Heart right ventricle (tissue), 16 donors: Measurements from ENCODE around the gene USP54. TPM values are rescaled to one million over a fixed set of nuclear protein-coding genes. Genes with fewer than 3 reads are reported as not detected.

Source experiments
- ATAC-seq, 8 donors: fragments of 200-7000 bp; cut with Tn5 transposase; one replicate each; pipeline ENCODE4 v1.9.1; 2020; ENCODE audit warnings: mild to moderate bottlenecking in 8 of 8, moderate library complexity in 8 of 8, moderate number of reproducible peaks in 1 of 8
- DNase-seq, 2 donors: peaks; one replicate each; pipeline ENCODE4 v3.0.0-alpha.2; 2020
- H3K27ac ChIP-seq, 10 donors: fragments of 200-600 bp; sonication (generic) in 2 of 10; one replicate each; pipeline versions ENCODE4 v1.5.0 to v1.8.0; 2020 to 2022; ENCODE audit warnings: mild to moderate bottlenecking in 3 of 10
- H3K27me3 ChIP-seq, 7 donors: fragments of 200-600 bp; one replicate each; pipeline ENCODE4 v1.8.0; 2021 to 2022; ENCODE audit warnings: mild to moderate bottlenecking in 2 of 7
- H3K36me3 ChIP-seq, 9 donors: fragments of 200-600 bp; sonication (generic) in 1 of 9; one replicate each; pipeline versions ENCODE4 v1.5.0 to v1.8.0; 2020 to 2022; ENCODE audit warnings: mild to moderate bottlenecking in 2 of 9
- H3K4me1 ChIP-seq, 9 donors: fragments of 200-600 bp; sonication (generic) in 1 of 9; one replicate each; pipeline versions ENCODE4 v1.5.0 to v1.8.0; 2020 to 2022; ENCODE audit warnings: mild to moderate bottlenecking in 4 of 9
- H3K4me3 ChIP-seq, 10 donors: fragments of 200-600 bp; sonication (generic) in 2 of 10; one replicate each; pipeline versions ENCODE4 v1.5.0 to v1.8.0; 2020 to 2022; ENCODE audit warnings: mild to moderate bottlenecking in 7 of 10, moderate library complexity in 2 of 10
- H3K9me3 ChIP-seq, 11 donors: fragments of 200-600 bp in 10 of 11; sonication (generic) in 2 of 11; one replicate each; pipeline versions ENCODE4 v1.5.0 to v1.8.0; 2013 to 2022; ENCODE audit warnings: mild to moderate bottlenecking in 2 of 11, control low read depth in 1 of 11, moderate library complexity in 1 of 11
- WGBS, 2 donors: extraction: QIAGEN DNeasy Blood & Tissue Kit; methylation state at CpG; one replicate each; pipeline ENCODE4 v1.1.7; 2013; ENCODE audit warnings: inconsistent platforms in 1 of 2; 5-methylcytosine and 5-hydroxymethylcytosine counted together
- intact Hi-C, 10 donors: fragments of 100-400 bp; cut with DNase I; formaldehyde crosslinking; loops; one replicate each; pipeline versions ENCODE4 v1.11.1 to v1.14.2; 2022
- polyA plus RNA-seq, 2 donors: library from polyadenylated mRNA; stranded (reverse); fragments of 200-250 nt; gene quantifications; one replicate each; pipeline ENCODE4 v1.2.3, GENCODE V29; 2013
- total RNA-seq, 10 donors: library from RNA; stranded (reverse); fragmentation: NEBNext Ultra II Directional in 3 of 10; extraction: Animal tissue kit (Norgen Biotek cat#: 25700) in 3 of 10; gene quantifications; one replicate each; pipeline versions ENCODE4 v1.2.1 to v1.2.4, GENCODE V29; 2021 to 2023
- TF ChIP-seq, protein P1 (sequence below), 9 donors: fragments of 200-600 bp; sonication (generic) in 2 of 9; IDR thresholded peaks; one replicate each; pipeline versions ENCODE4 v1.5.0 to v1.8.0; 2021 to 2022; ENCODE audit warnings: antibody characterized with exemption in 9 of 9, mild to moderate bottlenecking in 5 of 9, moderate library complexity in 1 of 9
- donor health status: Arrhythmogenic right ventricular cardiomyopathy.
- donor health status: ischemic (EF 13 %, LVEDD 7.1; RV severe dilation, severe dysfunction).
- donor health status: healthy with polysubstance abuse.
- donor health status: DM: no; HTN: yes; CAD: no.
- donor health status: DM: no; HTN: no; CAD: no.
- donor health status: ischemic (EF 25% LVEDD 6.9; RV normal size, moderate dysfunction).
- donor health status: ischemic (EF 25% LVEDD 5.7; RV mildly dilated, moderate dysfunction).
- donor health status: healthy.
- donor health status: DM: yes; HTN: yes; CAD: no.
- donor health status: Ischemic cardiomyopathy.
- donor health status: ischemic (EF 35%, LVEDD 5.7; RV mildly dilated, moderate dysfunction).
- donor health status: nonischemic (EF 11% LVEDD 7.7; RV severe dilation, severe dysfunction).
- donor health status: DM: yes; HTN: yes; CAD: no.
- donor health status: PGD.
- donor health status: ischemic (EF 29% LVEDD 5.4; RV normal size, mild dysfunction).
- donor health status: nonischemic (EF 23%, LVEDD 6.1; RV moderate dilation, normal function).

Gene USP54
- total and polyA plus RNA-seq, 12 donors, result 7.9 to 34.5 (median 18.1) TPM

GRCh38 chr10:73465978-73466726, 125.0 kb downstream of the USP54 start:
- Histone ChIP-seq H3K9me3 (no peaks in the 10 kb centered on the region), H3K27ac (no peak overlapping the region), H3K4me3 (no peak overlapping the region), H3K27me3 (no peaks in the 10 kb centered on the region), H3K36me3 (peaks cover 0 to 100% (median 18%) of the 10 kb centered on the region in 9 donors), H3K4me1 (peaks cover 0 to 29% (median 13%) of the 10 kb centered on the region in 9 donors)
- intact Hi-C loops, result no loop called here
- 90 to 91% methylated on average over 2 of the region's 2 CpGs for WGBS, 2 donors
- TF ChIP-seq, protein P1, sequence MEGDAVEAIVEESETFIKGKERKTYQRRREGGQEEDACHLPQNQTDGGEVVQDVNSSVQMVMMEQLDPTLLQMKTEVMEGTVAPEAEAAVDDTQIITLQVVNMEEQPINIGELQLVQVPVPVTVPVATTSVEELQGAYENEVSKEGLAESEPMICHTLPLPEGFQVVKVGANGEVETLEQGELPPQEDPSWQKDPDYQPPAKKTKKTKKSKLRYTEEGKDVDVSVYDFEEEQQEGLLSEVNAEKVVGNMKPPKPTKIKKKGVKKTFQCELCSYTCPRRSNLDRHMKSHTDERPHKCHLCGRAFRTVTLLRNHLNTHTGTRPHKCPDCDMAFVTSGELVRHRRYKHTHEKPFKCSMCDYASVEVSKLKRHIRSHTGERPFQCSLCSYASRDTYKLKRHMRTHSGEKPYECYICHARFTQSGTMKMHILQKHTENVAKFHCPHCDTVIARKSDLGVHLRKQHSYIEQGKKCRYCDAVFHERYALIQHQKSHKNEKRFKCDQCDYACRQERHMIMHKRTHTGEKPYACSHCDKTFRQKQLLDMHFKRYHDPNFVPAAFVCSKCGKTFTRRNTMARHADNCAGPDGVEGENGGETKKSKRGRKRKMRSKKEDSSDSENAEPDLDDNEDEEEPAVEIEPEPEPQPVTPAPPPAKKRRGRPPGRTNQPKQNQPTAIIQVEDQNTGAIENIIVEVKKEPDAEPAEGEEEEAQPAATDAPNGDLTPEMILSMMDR (IDR thresholded peaks at IDR 0.05), result no peak
- DNase-seq (no peak), ATAC-seq (no peak)

- DNase-seq (no peak), ATAC-seq (no peak)
- Histone ChIP-seq H3K4me1 (peaks cover 0 to 9% (median 0%) of the 10 kb centered on the region in 9 donors), H3K4me3 (no peak overlapping the region), H3K27ac (no peak overlapping the region), H3K27me3 (no peaks in the 10 kb centered on the region), H3K9me3 (no peaks in the 10 kb centered on the region), H3K36me3 (peaks cover 0 to 95% (median 2%) of the 10 kb centered on the region in 9 donors)
- TF ChIP-seq, protein P1 (IDR thresholded peaks at IDR 0.05), result no peak
- intact Hi-C loops, result no loop called here
- WGBS, 2 donors, result 96 to 98% methylated on average over 4 of the region's 4 CpGs
Observed at GRCh38 chr10:73460897-73461296, 130.2 kb downstream of the USP54 start.

DNA sequence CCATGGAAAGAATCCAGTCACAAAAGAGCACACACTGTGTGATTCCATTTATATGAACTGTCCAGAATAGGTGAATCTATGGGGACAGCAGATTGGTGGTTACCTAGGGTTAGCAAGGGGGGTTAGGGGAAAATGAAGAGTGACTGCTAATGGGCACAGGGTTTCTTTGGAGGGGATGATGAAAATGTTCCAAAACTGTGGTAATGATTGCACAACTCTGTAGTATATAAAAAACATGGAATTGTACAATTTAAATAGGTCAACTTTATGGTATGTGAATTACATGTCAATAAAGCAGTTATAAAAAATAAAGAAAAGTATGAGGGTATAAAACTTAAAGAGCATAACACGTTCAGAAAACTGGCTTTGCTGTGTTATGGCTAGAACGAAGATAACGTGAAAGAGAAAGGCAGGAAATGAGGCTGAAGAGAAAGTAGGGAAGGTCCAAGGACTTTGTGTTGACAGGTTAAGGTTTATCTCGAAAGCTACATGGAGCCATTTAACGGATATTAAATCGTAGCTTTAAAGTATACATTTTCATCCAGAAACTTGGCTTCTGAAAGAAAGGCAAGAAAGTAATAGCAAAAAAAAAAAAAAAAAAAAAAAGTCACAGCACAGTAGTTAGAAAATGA, 131.3 kb downstream of the USP54 start:
- Histone ChIP-seq H3K27me3 (no peaks in the 10 kb centered on the region), H3K4me1 (peaks cover 0 to 9% (median 0%) of the 10 kb centered on the region in 9 donors), H3K4me3 (no peak overlapping the region), H3K36me3 (peaks cover 0 to 93% (median 0%) of the 10 kb centered on the region in 9 donors), H3K9me3 (no peaks in the 10 kb centered on the region), H3K27ac (no peak overlapping the region)
- 80 to 85% methylated on average over 6 of the region's 6 CpGs for WGBS, 2 donors
- DNase-seq (no peak), ATAC-seq (no peak)
- intact Hi-C loops, result no loop called here
- TF ChIP-seq, protein P1 (IDR thresholded peaks at IDR 0.05), result no peak

- intact Hi-C loops, result no loop called here
- TF ChIP-seq, protein P1 (IDR thresholded peaks at IDR 0.05), result no peak
- Histone ChIP-seq H3K4me3 (no peak overlapping the region), H3K9me3 (no peaks in the 10 kb centered on the region), H3K27me3 (no peaks in the 10 kb centered on the region), H3K36me3 (peaks cover 0 to 90% (median 15%) of the 10 kb centered on the region in 9 donors), H3K27ac (no peak overlapping the region), H3K4me1 (peaks cover 0 to 9% (median 0%) of the 10 kb centered on the region in 9 donors)
- WGBS, 2 donors, result 94 to 95% methylated on average over 2 of the region's 2 CpGs
- peak in 1 of 8 donors; percentile 47 for ATAC-seq
- no peak for DNase-seq
Observed at GRCh38 chr10:73456187-73456890, 134.8 kb downstream of the USP54 start.
